NB4 (cell line): ENCODE measurements around the gene ANKRD9.

Source experiments
- CTCF ChIP-seq: IDR thresholded peaks from one replicate; pipeline ENCODE4 v1.5.1; 2012; ENCODE audit warnings: low read depth, low read length
- MAX ChIP-seq: IDR thresholded peaks from 2 replicates; pipeline ENCODE4 v1.6.1; 2011; ENCODE audit warnings: low read depth, low read length
- POLR2A ChIP-seq: IDR thresholded peaks from 2 replicates; pipeline ENCODE4 v1.6.1; 2011; ENCODE audit warnings: mild to moderate bottlenecking; ENCODE audit not compliant: insufficient read length; ENCODE audit errors: extremely low read depth

GRCh38 chr14:102539544-102540314 is 30.2 kb upstream of the ANKRD9 start:
- no peak for TF ChIP-seq CTCF
- no peak for TF ChIP-seq MAX
- no peak for TF ChIP-seq POLR2A
